NCI-H2227 (cell line): ENCODE results near the gene CCNF.

Experiments
- DNase-seq: peaks from one replicate; lab custom pipeline; 2025; ENCODE audit not compliant: unreplicated experiment; lab: John Stamatoyannopoulos, UW

CCNF gene

DNA sequence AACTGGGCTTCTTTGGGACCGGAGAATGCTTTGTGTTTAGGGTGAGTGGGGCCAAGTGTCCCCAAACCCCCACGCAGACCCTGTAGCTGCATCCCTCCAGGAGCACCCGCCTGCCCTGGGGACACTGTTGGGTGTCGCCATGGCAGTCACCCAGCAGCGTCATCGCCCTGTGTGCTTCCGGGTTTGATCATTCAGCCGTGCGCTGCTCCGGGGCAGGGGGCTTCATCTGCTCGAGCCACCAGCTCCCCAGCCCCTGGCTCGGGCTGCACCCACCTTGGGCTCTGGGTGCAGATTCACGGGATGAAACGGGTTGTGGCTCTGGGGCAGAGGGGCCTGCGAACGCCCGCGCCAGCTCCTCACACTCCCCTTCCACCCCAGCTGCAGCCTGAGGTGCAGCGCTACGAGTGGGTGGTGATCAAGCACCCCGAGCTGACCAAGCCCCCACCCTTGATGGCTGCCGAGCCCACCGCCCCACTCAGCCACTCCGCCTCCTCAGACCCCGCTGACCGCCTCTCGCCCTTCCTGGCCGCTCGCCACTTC lies 70.7 kb downstream of the CCNF start:
- no peak for DNase-seq

DNA sequence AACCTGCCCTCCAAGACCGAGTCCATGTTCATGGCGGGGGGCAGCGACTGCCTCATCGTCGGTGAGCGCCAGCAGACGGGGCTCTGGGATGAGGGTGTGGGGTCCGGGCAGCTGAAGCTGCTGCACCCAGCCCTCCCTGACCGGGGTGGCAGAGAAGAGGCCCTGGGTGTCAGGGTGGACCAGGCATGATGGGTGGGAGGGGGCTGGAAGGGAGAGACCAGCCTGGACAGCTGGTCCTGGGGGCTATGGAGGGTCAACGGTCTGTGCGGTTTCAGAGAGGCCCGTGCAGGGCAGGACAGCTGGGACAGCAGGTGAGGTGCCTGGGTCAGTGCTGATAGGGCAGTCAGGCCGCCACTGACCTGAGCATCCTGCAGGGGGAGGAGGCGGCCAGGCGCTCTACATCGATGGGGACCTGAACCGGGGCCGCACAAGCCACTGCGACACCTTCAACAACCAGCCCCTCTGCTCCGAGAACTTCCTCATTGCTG lies 71.2 kb downstream of the CCNF start:
- DNase-seq, result no peak

DNA sequence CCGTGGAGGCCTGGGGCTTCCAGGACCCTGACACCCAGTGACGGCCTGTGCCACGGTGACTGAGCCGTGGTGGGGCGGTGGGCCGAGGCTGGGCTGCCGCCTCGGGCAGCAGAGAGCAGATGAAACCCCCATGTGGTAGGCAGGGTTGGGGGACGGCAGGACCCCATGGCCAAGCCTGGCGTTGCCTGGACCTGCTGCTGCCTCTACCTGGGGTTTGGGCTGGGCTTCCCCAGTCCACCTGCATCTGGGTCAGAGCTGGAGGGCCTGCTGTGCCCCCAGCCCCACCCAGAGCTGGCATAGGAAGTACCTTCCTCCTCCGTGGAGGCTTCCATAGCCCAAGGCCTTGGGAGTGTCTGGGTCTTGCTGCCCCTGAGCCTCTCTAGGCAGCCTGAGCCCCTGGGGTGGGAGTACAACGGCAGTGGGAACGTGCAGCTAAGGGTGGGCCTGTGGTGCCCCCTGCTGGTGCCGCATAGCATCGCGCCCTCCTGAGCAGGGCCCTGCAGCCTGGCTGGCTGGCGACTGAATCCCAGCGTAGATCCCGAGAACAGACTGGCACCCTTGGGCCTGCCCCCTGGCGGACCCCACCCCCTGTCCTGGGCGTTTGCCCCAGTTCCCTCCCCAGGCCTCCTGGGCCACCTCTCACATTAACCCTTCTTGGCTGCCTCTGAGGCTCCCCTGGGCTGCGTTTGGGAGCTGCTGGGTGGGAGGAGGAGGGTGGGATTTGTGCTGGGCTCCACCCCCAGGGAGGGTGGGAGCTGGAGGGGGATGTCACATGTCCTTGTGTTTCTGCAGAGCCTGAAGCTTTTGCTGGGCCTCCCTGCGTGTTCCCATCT lies 71.9 kb downstream of the CCNF start:
- DNase-seq, result peak; percentile 90

DNA sequence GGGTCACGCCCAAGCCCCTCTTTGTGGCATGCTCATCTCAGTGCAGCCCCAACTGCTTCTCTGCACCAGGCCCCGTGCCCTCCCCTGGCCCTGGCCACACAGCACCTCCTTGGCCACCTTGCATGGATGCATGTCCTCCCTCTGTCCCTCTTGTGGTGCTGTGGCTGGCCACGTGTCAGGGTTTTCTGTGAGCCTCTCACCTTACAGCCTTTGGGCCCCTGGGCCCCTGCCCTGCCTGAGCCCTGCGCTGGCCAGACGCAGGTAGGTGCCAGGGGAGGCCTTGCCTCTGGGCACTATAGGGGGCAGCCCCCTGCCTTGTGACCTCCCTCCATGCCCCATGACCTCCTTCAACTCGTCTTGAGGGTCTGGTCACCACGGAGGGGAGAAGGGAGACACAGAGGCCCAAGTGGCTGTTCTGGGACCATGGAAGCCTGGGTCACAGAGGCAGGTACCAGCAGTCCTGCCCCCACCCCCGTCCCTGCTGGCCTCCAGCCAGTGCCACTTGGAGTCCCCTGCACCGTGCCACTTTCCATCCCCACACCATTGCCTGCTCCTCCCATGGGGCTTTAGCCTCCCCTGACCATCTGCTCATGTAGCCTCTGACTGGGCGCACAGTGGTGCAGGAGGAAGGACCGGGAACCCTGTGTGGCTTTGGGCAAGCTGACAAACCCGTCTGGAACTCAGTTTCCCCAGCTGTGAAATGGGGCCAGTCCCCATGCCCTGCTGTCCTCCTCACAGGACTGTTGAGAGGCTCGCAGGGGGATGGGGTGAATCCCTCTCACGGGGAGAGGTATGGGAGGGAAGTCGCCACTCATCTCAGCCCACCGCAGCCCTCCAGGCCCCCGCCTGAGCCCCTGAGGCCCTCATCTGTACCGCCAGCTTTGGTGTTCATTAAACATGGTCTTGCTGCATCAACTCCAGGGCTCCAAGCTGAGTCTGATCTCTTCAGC lies 73.0 kb downstream of the CCNF start:
- no peak for DNase-seq

DNA sequence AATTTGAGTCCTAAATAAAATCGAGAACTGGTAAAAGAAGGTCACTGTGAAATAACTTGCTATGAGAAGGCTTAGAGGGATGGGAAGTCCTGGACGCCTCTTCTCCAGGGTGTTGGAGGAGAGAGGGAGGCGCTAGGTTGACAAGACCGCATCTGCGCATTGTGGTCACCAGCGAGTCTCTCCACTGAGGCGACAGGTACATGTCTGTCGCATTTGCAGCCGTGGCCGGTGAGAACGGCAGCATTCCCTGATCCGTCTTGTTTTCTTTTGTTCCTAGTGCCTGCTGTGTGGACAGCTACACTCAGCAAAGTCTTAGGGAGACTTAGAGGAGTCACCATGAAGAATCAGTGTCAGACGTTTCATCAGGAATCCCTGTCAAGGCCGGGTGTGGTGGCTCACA lies 76.4 kb downstream of the CCNF start:
- no peak for DNase-seq

DNA sequence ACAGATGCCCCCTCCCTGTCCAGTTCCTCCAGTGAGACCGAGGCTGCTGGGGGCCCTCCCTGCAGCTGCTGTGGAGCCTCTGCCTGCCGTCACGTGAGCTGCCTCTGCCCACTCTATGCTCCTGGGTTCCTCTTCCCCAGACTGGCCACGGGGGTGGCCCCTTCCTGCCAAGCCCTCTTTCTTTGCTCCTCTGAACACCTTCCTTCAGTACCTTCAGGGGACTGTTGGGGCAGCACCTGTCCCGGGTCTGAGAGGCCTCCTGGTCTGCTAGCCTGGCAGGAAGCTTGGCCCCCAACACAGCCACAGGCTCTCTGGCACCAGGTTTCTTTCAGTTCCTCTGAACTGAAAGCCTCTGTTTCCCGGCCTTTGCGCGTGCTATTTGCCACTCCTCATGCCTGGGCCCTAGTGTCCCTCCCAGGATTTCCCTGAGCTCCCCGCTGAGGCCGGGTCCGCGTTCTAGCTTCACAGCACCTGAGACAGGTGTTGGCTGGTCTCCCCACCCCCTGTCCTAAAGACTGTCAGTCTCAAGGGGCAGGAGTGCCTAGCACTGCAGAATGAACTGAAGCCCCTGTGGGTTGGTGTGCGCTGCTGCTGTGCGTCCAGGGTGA lies 77.9 kb downstream of the CCNF start:
- DNase-seq, result no peak

DNA sequence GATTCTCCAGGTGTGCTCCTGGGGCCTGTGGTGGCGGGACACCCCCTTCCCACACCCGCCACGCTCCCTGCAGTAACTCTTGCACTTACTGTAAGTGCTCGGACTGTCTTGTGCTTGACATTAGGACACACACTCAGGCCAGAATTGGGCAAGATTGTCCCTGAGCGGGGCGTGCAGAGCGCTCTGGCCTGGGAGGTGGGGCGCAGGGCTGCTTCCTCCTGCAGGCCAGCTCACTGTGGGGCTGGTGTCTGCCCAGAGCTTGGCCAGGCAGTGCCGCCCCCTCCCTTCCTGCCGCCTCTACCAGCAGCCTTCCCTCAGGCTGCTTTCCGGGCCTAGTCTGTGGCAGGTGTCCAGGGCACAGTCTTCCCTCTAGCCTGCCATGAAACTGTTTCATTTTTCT lies 78.4 kb downstream of the CCNF start:
- DNase-seq, result no peak
